ENCODE data around the gene PCDHGA8.
"Not testable (repeated sequence)": the region's sequence is repeated elsewhere in the genome, so short reads cannot be mapped to it uniquely, and the experiment has no call there.

PCDHGA8 gene

GRCh38 chr5:141382469-141383294 is 9.8 kb upstream of the PCDHGA8 start, which contains the start of gene PCDHGA7:
Gene PCDHGA7 (plus strand): TSS chr5:141382742. CDS start chr5:141382900, 158 bp downstream.
- no peak within 1 kb of the TSS for H3K4me2 ChIP-seq (ENCODE audit: low read length)
- peaks cover 9% of the 10 kb centered on the region for H3K9me3 ChIP-seq (ENCODE audit: low read length)
- H4K20me1 ChIP-seq (ENCODE audit: insufficient read depth, low read length) = no peaks in the 10 kb centered on the region
- TF ChIP-seq CTCF (IDR thresholded peaks at IDR 0.05; ENCODE audit: low read length) (no peak), EZH2 (IDR thresholded peaks at IDR 0.05; ENCODE audit: borderline replicate concordance, low read length) (no peak)
- no peaks in the 10 kb centered on the region for H3K36me3 ChIP-seq (ENCODE audit: insufficient read depth, low read length)
- no peak within 1 kb of the TSS for H3K27ac ChIP-seq (ENCODE audit: low read depth, low read length, poor library complexity, severe bottlenecking)
- H3K4me3 ChIP-seq (ENCODE audit: low read depth, low read length, poor library complexity, severe bottlenecking) = no peak within 1 kb of the TSS
- no peaks in the 10 kb centered on the region for H3F3A ChIP-seq (ENCODE audit: insufficient read depth, low read length)
- H3K79me2 ChIP-seq (ENCODE audit: insufficient read depth, low read length) = no peaks in the 10 kb centered on the region
- no peak within 1 kb of the TSS for H3K9ac ChIP-seq (ENCODE audit: low read length)
- H3K27me3 ChIP-seq (ENCODE audit: insufficient read depth, low read length) = no peaks in the 10 kb centered on the region
- no peaks in the 10 kb centered on the region for H3K4me1 ChIP-seq (ENCODE audit: insufficient read depth, low read length, severe bottlenecking)
- H3K9me2 ChIP-seq (ENCODE audit: low read depth, low read length) = no peaks in the 10 kb centered on the region
- H2AFZ ChIP-seq (ENCODE audit: low read length) = no peak within 1 kb of the TSS

- H3K27ac ChIP-seq (ENCODE audit: low read depth, low read length, poor library complexity, severe bottlenecking) = no peak overlapping the region
- no peak overlapping the region for H3K4me2 ChIP-seq (ENCODE audit: low read length)
Measured at GRCh38 chr5:141383345-141383744, 9.1 kb upstream of the PCDHGA8 start.

GRCh38 chr5:141384471-141385267 is 7.8 kb upstream of the PCDHGA8 start:
- H4K20me1 ChIP-seq (ENCODE audit: insufficient read depth, low read length) = no peaks in the 10 kb centered on the region
- no peaks in the 10 kb centered on the region for H3K36me3 ChIP-seq (ENCODE audit: insufficient read depth, low read length)
- no peak overlapping the region for H3K9ac ChIP-seq (ENCODE audit: low read length)
- H2AFZ ChIP-seq (ENCODE audit: low read length) = no peak overlapping the region
- no peaks in the 10 kb centered on the region for H3K9me2 ChIP-seq (ENCODE audit: low read depth, low read length)
- H3K9me3 ChIP-seq (ENCODE audit: low read length) = peaks cover 12% of the 10 kb centered on the region
- no peak overlapping the region for H3K27ac ChIP-seq (ENCODE audit: low read depth, low read length, poor library complexity, severe bottlenecking)
- no peak overlapping the region for H3K4me2 ChIP-seq (ENCODE audit: low read length)
- TF ChIP-seq CTCF (IDR thresholded peaks at IDR 0.05; ENCODE audit: low read length) = no peak
- TF ChIP-seq EZH2 (IDR thresholded peaks at IDR 0.05; ENCODE audit: borderline replicate concordance, low read length) = no peak
- no peaks in the 10 kb centered on the region for H3K4me1 ChIP-seq (ENCODE audit: insufficient read depth, low read length, severe bottlenecking)
- no peaks in the 10 kb centered on the region for H3F3A ChIP-seq (ENCODE audit: insufficient read depth, low read length)
- H3K4me3 ChIP-seq (ENCODE audit: low read depth, low read length, poor library complexity, severe bottlenecking) = no peak overlapping the region
- no peaks in the 10 kb centered on the region for H3K27me3 ChIP-seq (ENCODE audit: insufficient read depth, low read length)
- no peaks in the 10 kb centered on the region for H3K79me2 ChIP-seq (ENCODE audit: insufficient read depth, low read length)

More at GRCh38 chr5:141383345-141383744, 9.1 kb upstream of the PCDHGA8 start:
- Histone ChIP-seq H3K9me3 (ENCODE audit: low read length) (peaks cover 9% of the 10 kb centered on the region), H2AFZ (ENCODE audit: low read length) (no peak overlapping the region), H3K9ac (ENCODE audit: low read length) (no peak overlapping the region), H3K4me3 (ENCODE audit: low read depth, low read length, poor library complexity, severe bottlenecking) (no peak overlapping the region), H3K4me1 (ENCODE audit: insufficient read depth, low read length, severe bottlenecking) (no peaks in the 10 kb centered on the region), H3K27me3 (ENCODE audit: insufficient read depth, low read length) (no peaks in the 10 kb centered on the region), H3F3A (ENCODE audit: insufficient read depth, low read length) (no peaks in the 10 kb centered on the region), H3K79me2 (ENCODE audit: insufficient read depth, low read length) (no peaks in the 10 kb centered on the region), H3K36me3 (ENCODE audit: insufficient read depth, low read length) (no peaks in the 10 kb centered on the region), H4K20me1 (ENCODE audit: insufficient read depth, low read length) (no peaks in the 10 kb centered on the region), H3K9me2 (ENCODE audit: low read depth, low read length) (no peaks in the 10 kb centered on the region)
- TF ChIP-seq CTCF (IDR thresholded peaks at IDR 0.05; ENCODE audit: low read length) (no peak), EZH2 (IDR thresholded peaks at IDR 0.05; ENCODE audit: borderline replicate concordance, low read length) (no peak)

GRCh38 chr5:141387557-141388311 is 4.7 kb upstream of the PCDHGA8 start, which contains the start of gene PCDHGB4:
Gene PCDHGB4 (plus strand): TSS chr5:141387698. CDS start chr5:141387885, 187 bp downstream.
- not testable (repeated sequence) for H3K9me2 ChIP-seq (ENCODE audit: low read depth, low read length); H3F3A ChIP-seq (ENCODE audit: insufficient read depth, low read length); H4K20me1 ChIP-seq (ENCODE audit: insufficient read depth, low read length); H3K79me2 ChIP-seq (ENCODE audit: insufficient read depth, low read length); H3K27ac ChIP-seq (ENCODE audit: low read depth, low read length, poor library complexity, severe bottlenecking); H3K4me1 ChIP-seq (ENCODE audit: insufficient read depth, low read length, severe bottlenecking); H3K36me3 ChIP-seq (ENCODE audit: insufficient read depth, low read length); H3K4me3 ChIP-seq (ENCODE audit: low read depth, low read length, poor library complexity, severe bottlenecking); H3K27me3 ChIP-seq (ENCODE audit: insufficient read depth, low read length); H3K9ac ChIP-seq (ENCODE audit: low read length); H3K4me2 ChIP-seq (ENCODE audit: low read length); H2AFZ ChIP-seq (ENCODE audit: low read length)
- H3K9me3 ChIP-seq (ENCODE audit: low read length) = peaks cover 13% of the 10 kb centered on the region

All from OCI-LY1 (cell line).